NCI-H2081 treated with DMSO at 0.1 percent for 48 hours (cell line): ENCODE results near the gene USP44.
"Not testable (repeated sequence)": the region's sequence is repeated elsewhere in the genome, so short reads cannot be mapped to it uniquely, and the experiment has no call there.

Source experiments
- DNase-seq: peaks from one replicate; lab custom pipeline; 2025; lab: John Stamatoyannopoulos, UW

USP44 gene

GRCh38 chr12:95551305-95551704, at the start of gene USP44:
Gene USP44 (minus strand): TSS chr12:95551476. CDS start chr12:95534256, 17,220 bp downstream.
- DNase-seq = no peak

GRCh38 chr12:95600567-95600966, 49.3 kb upstream of the USP44 start:
- no peak for DNase-seq

GRCh38 chr12:95599880-95600279, 48.6 kb upstream of the USP44 start:
- no peak for DNase-seq

- DNase-seq = no peak
Observed at GRCh38 chr12:95594136-95594535, 42.9 kb upstream of the USP44 start.

GRCh38 chr12:95593266-95593871, 42.1 kb upstream of the USP44 start:
- no peak for DNase-seq

GRCh38 chr12:95591731-95592130, 40.5 kb upstream of the USP44 start:
- no peak for DNase-seq

- DNase-seq = peak; percentile 46
Observed at GRCh38 chr12:95590775-95591174, 39.5 kb upstream of the USP44 start.

- peak; percentile 6 for DNase-seq
Observed at GRCh38 chr12:95583933-95584332, 32.7 kb upstream of the USP44 start.

- DNase-seq = peak; percentile 32
Observed at GRCh38 chr12:95582230-95583058, 31.2 kb upstream of the USP44 start.

GRCh38 chr12:95577820-95578219, 26.5 kb upstream of the USP44 start:
- no peak for DNase-seq

- DNase-seq = peak; percentile 2
Observed at GRCh38 chr12:95574799-95575452, 23.6 kb upstream of the USP44 start.

- no peak for DNase-seq
Observed at GRCh38 chr12:95573951-95574576, 22.8 kb upstream of the USP44 start.

GRCh38 chr12:95571369-95571768, 20.1 kb upstream of the USP44 start:
- no peak for DNase-seq

- DNase-seq = not testable (repeated sequence)
Observed at GRCh38 chr12:95568045-95568444, 16.8 kb upstream of the USP44 start.

GRCh38 chr12:95557625-95558024, 6.3 kb upstream of the USP44 start:
- DNase-seq = no peak

- no peak for DNase-seq
Observed at GRCh38 chr12:95554532-95555071, 3.3 kb upstream of the USP44 start.

GRCh38 chr12:95553197-95553943, 2.1 kb upstream of the USP44 start:
- DNase-seq = no peak

- DNase-seq = no peak
Observed at GRCh38 chr12:95551913-95552516, 739 bp upstream of the USP44 start.

GRCh38 chr12:95549392-95550084, 1.7 kb downstream of the USP44 start:
- no peak for DNase-seq
